Measurements from ENCODE around the gene AHCYL2. TPM values are rescaled to one million over a fixed set of nuclear protein-coding genes. Genes with fewer than 3 reads are reported as not detected.

AHCYL2 gene
- total and polyA plus RNA-seq, 2 donors (not counting 3 experiments of a cell fraction or from before 2014, with no cell fraction given): 10.8 to 13.5 TPM

DNA sequence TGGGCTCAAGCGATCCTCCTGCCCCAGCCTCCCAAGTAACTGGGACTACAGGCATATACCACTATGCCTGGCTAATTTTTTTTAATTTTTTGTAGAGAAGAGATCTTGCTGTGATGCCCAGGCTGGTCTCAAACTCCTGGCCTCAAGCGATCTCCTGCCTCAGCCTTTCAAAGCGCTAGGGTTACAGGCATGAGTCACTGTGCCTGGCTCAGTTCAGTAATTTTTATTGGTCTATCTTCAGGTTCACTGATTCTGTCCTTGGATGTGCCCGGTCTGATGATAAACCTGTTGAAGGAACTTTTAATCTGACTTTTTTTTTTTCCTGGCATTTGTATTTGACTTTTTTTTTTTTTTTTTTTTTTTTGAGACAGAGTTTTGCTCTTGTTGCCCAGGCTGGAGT is 169.3 kb downstream of the AHCYL2 start:
- TF ChIP-seq, protein P1, sequence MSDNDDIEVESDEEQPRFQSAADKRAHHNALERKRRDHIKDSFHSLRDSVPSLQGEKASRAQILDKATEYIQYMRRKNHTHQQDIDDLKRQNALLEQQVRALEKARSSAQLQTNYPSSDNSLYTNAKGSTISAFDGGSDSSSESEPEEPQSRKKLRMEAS (IDR thresholded peaks at IDR 0.05; ENCODE audit: insufficient read depth, insufficient read length): no peak
- TF ChIP-seq FOS (IDR thresholded peaks at IDR 0.05; ENCODE audit: borderline replicate concordance, insufficient read depth, low read length) (no peak), JUN (IDR thresholded peaks at IDR 0.05; ENCODE audit: borderline replicate concordance, insufficient read depth, insufficient read length, low read depth) (no peak), EZH2 (IDR thresholded peaks at IDR 0.05; ENCODE audit: borderline replicate concordance, low read depth, low read length, severe bottlenecking) (no peak), POLR2A (IDR thresholded peaks at IDR 0.05; ENCODE audit: low read depth, low read length) (no peak), POLR2AphosphoS5 (IDR thresholded peaks at IDR 0.05; ENCODE audit: insufficient read depth, low read depth, low read length) (no peak), MYC (IDR thresholded peaks at IDR 0.05; ENCODE audit: low read depth, low read length) (no peak), GATA2 (IDR thresholded peaks at IDR 0.05; ENCODE audit: insufficient read depth, insufficient read length, low read depth, low read length) (no peak)
- TF ChIP-seq, protein P2, sequence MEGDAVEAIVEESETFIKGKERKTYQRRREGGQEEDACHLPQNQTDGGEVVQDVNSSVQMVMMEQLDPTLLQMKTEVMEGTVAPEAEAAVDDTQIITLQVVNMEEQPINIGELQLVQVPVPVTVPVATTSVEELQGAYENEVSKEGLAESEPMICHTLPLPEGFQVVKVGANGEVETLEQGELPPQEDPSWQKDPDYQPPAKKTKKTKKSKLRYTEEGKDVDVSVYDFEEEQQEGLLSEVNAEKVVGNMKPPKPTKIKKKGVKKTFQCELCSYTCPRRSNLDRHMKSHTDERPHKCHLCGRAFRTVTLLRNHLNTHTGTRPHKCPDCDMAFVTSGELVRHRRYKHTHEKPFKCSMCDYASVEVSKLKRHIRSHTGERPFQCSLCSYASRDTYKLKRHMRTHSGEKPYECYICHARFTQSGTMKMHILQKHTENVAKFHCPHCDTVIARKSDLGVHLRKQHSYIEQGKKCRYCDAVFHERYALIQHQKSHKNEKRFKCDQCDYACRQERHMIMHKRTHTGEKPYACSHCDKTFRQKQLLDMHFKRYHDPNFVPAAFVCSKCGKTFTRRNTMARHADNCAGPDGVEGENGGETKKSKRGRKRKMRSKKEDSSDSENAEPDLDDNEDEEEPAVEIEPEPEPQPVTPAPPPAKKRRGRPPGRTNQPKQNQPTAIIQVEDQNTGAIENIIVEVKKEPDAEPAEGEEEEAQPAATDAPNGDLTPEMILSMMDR (IDR thresholded peaks at IDR 0.05; ENCODE audit: extremely low read depth in 1 of 2, insufficient read depth in 1 of 2, low read depth in 1 of 2, low read length in 2 of 2): no peak
- FAIRE-seq (no peak), DNase-seq (ENCODE audit: low read depth, low spot score) (no peak)
- no peaks in the 10 kb centered on the region for H3K4me1 ChIP-seq (ENCODE audit: control insufficient read depth, extremely low read depth, insufficient read depth, low read length)
- no TSS peak for BruUV-seq (replicated peaks)
- H3K9me3 ChIP-seq (replicated peaks; ENCODE audit: control insufficient read depth, insufficient read depth, low read length): no peaks in the 10 kb centered on the region
- ChIA-PET CTCF (interaction anchor here (1.0 kb wide), 1 partner anchor 26 kb away, joined by 4 read pairs; no protein-coding TSS in a partner anchor), POLR2A (no interaction called here)
- dilution Hi-C loops (cut with MboI; ENCODE audit: extremely low pct_ligation_motif_present, low sequenced_read_pairs) (no loop called here), intact Hi-C loops (cut with micrococcal nuclease) (no loop called here)
- no peak overlapping the region for H3K4me2 ChIP-seq (ENCODE audit: insufficient read depth, low read length)
- H3K4me3 ChIP-seq (replicated peaks in 1 of 3; ENCODE audit: insufficient read depth in 1 of 3, low read depth in 1 of 3, low read length in 3 of 3): no peak overlapping the region
- no peak overlapping the region for H2AFZ ChIP-seq (ENCODE audit: low read depth, low read length)
- H3K9me1 ChIP-seq (replicated peaks; ENCODE audit: control insufficient read depth, extremely low read depth, insufficient read depth, low read length): no peaks in the 10 kb centered on the region
- no peak overlapping the region for H3K27ac ChIP-seq (ENCODE audit: insufficient read depth, low read depth, low read length)
- no peaks in the 10 kb centered on the region for H3K79me2 ChIP-seq (ENCODE audit: control insufficient read depth, insufficient read depth, low read length)
- no peaks in the 10 kb centered on the region for H4K20me1 ChIP-seq (replicated peaks; ENCODE audit: control insufficient read depth, extremely low read depth, insufficient read depth, low read length)
- no peak overlapping the region for H3K9ac ChIP-seq (replicated peaks; ENCODE audit: extremely low read depth, insufficient read depth, low read length)
- H3K27me3 ChIP-seq (ENCODE audit: control insufficient read depth in 2 of 2, insufficient read depth in 2 of 2, low read length in 2 of 2): no peaks in the 10 kb centered on the region
- H3K36me3 ChIP-seq (ENCODE audit: control insufficient read depth in 2 of 2, extremely low read depth in 1 of 2, insufficient read depth in 2 of 2, low read length in 2 of 2): no peaks in the 10 kb centered on the region
